ENCODE results near the gene PTPRN2.

GRCh38 chr7:157780312-157780711 lies 807.3 kb downstream of the PTPRN2 start:
- no peak for TF ChIP-seq CTCF (conservative IDR thresholded peaks at IDR 0.05 in 1 of 2, IDR thresholded peaks at IDR 0.05 in 1 of 2; ENCODE audit: extremely low read depth in 1 of 2, insufficient read depth in 1 of 2, low read depth in 1 of 2, low read length in 2 of 2)
- TF ChIP-seq EZH2 (IDR thresholded peaks at IDR 0.05; ENCODE audit: borderline replicate concordance, low read length) = no peak

Data from mammary epithelial cell (primary cell).